Ramos (cell line): ENCODE results near the gene CACNB3.
"Not testable (repeated sequence)": the region's sequence is repeated elsewhere in the genome, so short reads cannot be mapped to it uniquely, and the experiment has no call there.

Experiments
- in situ Hi-C: fragments of 300-500 bp; cut with MboI; formaldehyde crosslinking; loops from one replicate; pipeline ENCODE4 v1.14.3; 2022; ENCODE audit warnings: low sequenced_read_pairs; ENCODE audit not compliant: unreplicated experiment

Gene CACNB3

GRCh38 chr12:48815126-48816110 lies 2.9 kb upstream of the CACNB3 start:
- in situ Hi-C loops, result no loop called here

GRCh38 chr12:48816143-48816854 lies 2.0 kb upstream of the CACNB3 start:
- in situ Hi-C loops, result no loop called here

- in situ Hi-C loops, result no loop called here
Measured at GRCh38 chr12:48818831-48819590, 715 bp downstream of the CACNB3 start.

GRCh38 chr12:48819986-48820725 lies 1.9 kb downstream of the CACNB3 start:
- in situ Hi-C loops, result no loop called here

GRCh38 chr12:48822139-48822538 lies 3.8 kb downstream of the CACNB3 start:
- in situ Hi-C loops, result no loop called here

GRCh38 chr12:48822711-48823110 lies 4.4 kb downstream of the CACNB3 start:
- in situ Hi-C loops, result no loop called here

- in situ Hi-C loops, result no loop called here
Measured at GRCh38 chr12:48823281-48823680, 5.0 kb downstream of the CACNB3 start.

GRCh38 chr12:48824112-48824511 lies 5.8 kb downstream of the CACNB3 start:
- in situ Hi-C loops, result no loop called here

- in situ Hi-C loops, result no loop called here
Measured at GRCh38 chr12:48824905-48825304, 6.6 kb downstream of the CACNB3 start.

DNA sequence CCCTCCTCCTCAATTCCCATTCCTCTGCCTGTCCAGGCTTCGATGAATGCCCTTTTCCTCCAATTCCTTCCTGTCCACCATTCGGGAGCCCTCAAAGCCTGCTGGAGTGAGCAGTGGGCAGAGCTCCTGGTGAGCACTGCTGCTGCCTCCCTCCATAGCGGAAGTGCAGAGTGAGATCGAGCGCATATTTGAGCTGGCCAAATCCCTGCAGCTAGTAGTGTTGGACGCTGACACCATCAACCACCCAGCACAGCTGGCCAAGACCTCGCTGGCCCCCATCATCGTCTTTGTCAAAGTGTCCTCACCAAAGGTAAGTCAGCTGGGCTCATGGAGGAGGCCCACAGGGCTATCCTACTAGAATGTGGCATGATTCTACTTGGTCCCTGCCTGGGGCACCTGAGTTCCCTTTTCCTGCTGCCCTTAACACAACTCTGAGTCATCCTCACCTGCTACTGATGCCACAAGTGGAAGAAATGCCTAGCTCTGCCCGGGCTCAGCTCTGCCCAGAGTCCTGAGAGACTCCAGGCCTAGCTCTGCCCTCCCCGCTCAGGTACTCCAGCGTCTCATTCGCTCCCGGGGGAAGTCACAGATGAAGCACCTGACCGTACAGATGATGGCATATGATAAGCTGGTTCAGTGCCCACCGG lies 8.0 kb downstream of the CACNB3 start:
- in situ Hi-C loops, result no loop called here

DNA sequence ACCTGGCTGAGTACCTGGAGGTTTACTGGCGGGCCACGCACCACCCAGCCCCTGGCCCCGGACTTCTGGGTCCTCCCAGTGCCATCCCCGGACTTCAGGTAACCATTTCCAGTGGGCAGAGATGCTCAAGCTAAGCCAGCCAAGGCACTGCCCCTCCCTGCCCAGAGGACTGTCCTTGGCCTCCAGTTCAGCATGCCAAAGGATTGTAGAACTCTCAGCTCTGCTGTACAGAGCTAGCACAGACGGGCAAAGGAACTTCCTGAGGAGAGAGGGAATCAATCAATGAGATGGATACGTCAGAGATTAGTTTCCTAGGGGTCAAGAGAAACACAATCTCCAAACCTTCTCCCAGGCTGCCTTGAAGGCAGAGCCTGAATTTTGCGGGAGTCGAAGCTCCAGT lies 8.7 kb downstream of the CACNB3 start:
- in situ Hi-C loops, result no loop called here

DNA sequence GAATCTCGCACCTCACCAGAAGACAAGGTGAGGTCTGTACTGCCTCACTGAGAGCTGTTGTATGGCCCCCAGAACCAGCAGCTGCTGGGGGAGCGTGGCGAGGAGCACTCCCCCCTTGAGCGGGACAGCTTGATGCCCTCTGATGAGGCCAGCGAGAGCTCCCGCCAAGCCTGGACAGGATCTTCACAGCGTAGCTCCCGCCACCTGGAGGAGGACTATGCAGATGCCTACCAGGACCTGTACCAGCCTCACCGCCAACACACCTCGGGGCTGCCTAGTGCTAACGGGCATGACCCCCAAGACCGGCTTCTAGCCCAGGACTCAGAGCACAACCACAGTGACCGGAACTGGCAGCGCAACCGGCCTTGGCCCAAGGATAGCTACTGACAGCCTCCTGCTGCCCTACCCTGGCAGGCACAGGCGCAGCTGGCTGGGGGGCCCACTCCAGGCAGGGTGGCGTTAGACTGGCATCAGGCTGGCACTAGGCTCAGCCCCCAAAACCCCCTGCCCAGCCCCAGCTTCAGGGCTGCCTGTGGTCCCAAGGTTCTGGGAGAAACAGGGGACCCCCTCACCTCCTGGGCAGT lies 9.3 kb downstream of the CACNB3 start:
- in situ Hi-C loops, result no loop called here

- in situ Hi-C loops, result no loop called here
Measured at GRCh38 chr12:48828293-48828692, 10.0 kb downstream of the CACNB3 start.

DNA sequence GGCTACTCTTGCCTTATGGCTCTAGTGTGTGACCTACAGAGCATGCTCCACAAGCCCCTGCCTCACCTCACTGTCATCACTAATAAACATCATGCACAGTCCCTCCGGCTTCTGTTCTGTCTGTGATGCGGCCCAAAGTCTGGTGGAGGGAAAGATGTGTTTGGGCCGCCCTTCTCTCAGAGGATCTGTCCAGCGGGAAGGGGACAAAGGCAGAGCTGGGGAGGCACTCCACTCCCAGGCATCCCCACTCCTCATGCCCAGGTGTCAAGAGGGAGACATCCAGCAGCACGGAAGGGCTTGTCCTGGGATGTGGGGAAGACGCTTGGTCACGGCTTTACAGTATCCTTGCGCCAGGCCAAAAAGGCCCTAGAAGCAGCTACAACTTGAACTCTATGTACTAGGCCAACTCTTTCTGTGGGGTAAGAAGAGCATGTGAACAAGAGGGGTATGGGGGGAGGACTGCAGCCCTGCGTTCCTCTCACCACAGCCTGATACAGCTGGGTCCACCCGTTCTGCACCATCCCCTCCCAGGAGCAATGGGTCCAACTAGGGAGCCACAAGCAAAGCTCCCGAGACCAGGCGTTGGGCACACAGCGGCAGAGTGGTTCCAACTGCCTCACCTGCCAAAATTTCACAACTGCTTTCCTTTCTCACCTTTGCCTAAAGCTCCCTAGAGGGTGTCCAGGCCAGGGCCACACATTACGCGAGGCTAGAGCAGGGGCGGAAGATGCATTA lies 10.7 kb downstream of the CACNB3 start:
- in situ Hi-C loops, result no loop called here

- in situ Hi-C loops, result no loop called here
Measured at GRCh38 chr12:48831257-48831656, 13.0 kb downstream of the CACNB3 start.

- in situ Hi-C loops, result no loop called here
Measured at GRCh38 chr12:48832321-48833060, 14.2 kb downstream of the CACNB3 start.

GRCh38 chr12:48838048-48838447 lies 19.8 kb downstream of the CACNB3 start:
- in situ Hi-C loops, result no loop called here

DNA sequence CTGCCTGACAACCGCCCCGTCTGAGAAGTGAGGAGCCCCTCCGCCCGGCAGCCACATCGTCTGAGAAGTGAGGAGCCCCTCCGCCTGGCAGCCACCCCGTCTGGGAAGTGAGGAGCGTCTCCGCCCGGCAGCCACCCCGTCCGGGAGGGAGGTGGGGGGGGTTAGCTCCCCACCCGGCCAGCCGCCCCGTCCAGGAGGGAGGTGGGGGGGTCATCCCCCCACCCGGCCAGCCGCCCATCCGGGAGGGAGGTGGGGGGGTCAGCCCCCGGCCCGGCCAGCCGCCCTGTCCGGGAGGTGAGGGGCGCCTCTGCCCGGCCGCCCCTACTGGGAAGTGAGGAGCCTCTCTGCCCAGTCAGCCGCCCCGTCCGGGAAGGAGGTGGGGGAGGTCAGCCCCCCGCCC lies 23.7 kb downstream of the CACNB3 start:
- in situ Hi-C loops, result not testable (repeated sequence)
